Common myeloid progenitor, CD34-positive (primary cell): ENCODE results near the gene SH3TC2.
A peak's percentile ranks its signal among the peaks of the same experiment; 100 is the strongest.

Experiments used
- CTCF ChIA-PET: fragments of 350-600 bp; sonication (Branson Sonifier 250); formaldehyde crosslinking; loops from one replicate; lab custom pipeline; 2021; ENCODE audit warnings: antibody characterized with exemption; lab: Charles Lee
- POLR2A ChIA-PET: fragments of 350-600 bp; sonication (Branson Sonifier 250); formaldehyde crosslinking; loops from one replicate; lab custom pipeline; 2021; ENCODE audit warnings: antibody characterized with exemption; lab: Charles Lee
- DNase-seq, 3 donors: peaks; one replicate each; pipeline versions ENCODE4 v3.0.0 to v3.0.0-alpha.2; 2013
- H3K27ac ChIP-seq, 2 experiments: 1 replicate in 1 of 2; 2 replicates in 1 of 2; pipeline ENCODE4 v1.7.0; 2013; ENCODE audit warnings: inconsistent platforms in 2 of 2, low read length in 2 of 2, mild to moderate bottlenecking in 2 of 2, low read depth in 1 of 2, moderate library complexity in 1 of 2; ENCODE audit not compliant: severe bottlenecking in 2 of 2, insufficient read depth in 1 of 2, poor library complexity in 1 of 2
- H3K27me3 ChIP-seq, 5 experiments: replicated peaks in 2 of 5; 1 replicate in 3 of 5; 2 replicates in 2 of 5; pipeline versions ENCODE4 v1.6.1 to v1.7.0; 2013; ENCODE audit warnings: low read length in 4 of 5, mild to moderate bottlenecking in 2 of 5, moderate library complexity in 2 of 5, inconsistent platforms in 1 of 5; ENCODE audit not compliant: insufficient read depth in 5 of 5, control insufficient read depth in 4 of 5
- H3K36me3 ChIP-seq, 4 experiments: 1 replicate in 2 of 4; 2 replicates in 2 of 4; pipeline versions ENCODE4 v1.6.1 to v1.7.0; 2013; ENCODE audit warnings: low read length in 3 of 4, control low read depth in 1 of 4, mild to moderate bottlenecking in 1 of 4; ENCODE audit not compliant: control insufficient read depth in 4 of 4, insufficient read depth in 4 of 4
- H3K4me1 ChIP-seq, 4 experiments: 1 replicate in 3 of 4; 2 replicates in 1 of 4; pipeline versions ENCODE4 v1.6.1 to v1.7.1; 2013; ENCODE audit warnings: low read length in 3 of 4, mild to moderate bottlenecking in 3 of 4, control low read depth in 1 of 4, inconsistent platforms in 1 of 4, moderate library complexity in 1 of 4; ENCODE audit not compliant: control insufficient read depth in 4 of 4, insufficient read depth in 4 of 4; ENCODE audit errors: control extremely low read depth in 1 of 4
- H3K4me3 ChIP-seq, 7 experiments: 1 replicate in 4 of 7; 2 replicates in 3 of 7; pipeline versions ENCODE4 v1.5.1 to v1.7.0; 2013; ENCODE audit warnings: mild to moderate bottlenecking in 7 of 7, low read length in 6 of 7, moderate library complexity in 6 of 7, inconsistent platforms in 2 of 7, low read depth in 2 of 7, control low read depth in 1 of 7; ENCODE audit not compliant: insufficient read depth in 4 of 7, control insufficient read depth in 1 of 7; ENCODE audit errors: extremely low read depth in 1 of 7
- H3K9me3 ChIP-seq, 5 experiments: 1 replicate in 4 of 5; 2 replicates in 1 of 5; pipeline versions ENCODE4 v1.6.1 to v1.7.1; 2013; ENCODE audit warnings: low read length in 4 of 5, mild to moderate bottlenecking in 2 of 5, inconsistent platforms in 1 of 5, low read depth in 1 of 5, moderate library complexity in 1 of 5; ENCODE audit not compliant: control insufficient read depth in 4 of 5, insufficient read depth in 2 of 5; ENCODE audit errors: control extremely low read depth in 1 of 5
- WGBS: methylation state at CpG from one replicate; pipeline ENCODE4 v1.1.5; 2013; ENCODE audit not compliant: insufficient coverage; 5-methylcytosine and 5-hydroxymethylcytosine counted together

The SH3TC2 gene

DNA sequence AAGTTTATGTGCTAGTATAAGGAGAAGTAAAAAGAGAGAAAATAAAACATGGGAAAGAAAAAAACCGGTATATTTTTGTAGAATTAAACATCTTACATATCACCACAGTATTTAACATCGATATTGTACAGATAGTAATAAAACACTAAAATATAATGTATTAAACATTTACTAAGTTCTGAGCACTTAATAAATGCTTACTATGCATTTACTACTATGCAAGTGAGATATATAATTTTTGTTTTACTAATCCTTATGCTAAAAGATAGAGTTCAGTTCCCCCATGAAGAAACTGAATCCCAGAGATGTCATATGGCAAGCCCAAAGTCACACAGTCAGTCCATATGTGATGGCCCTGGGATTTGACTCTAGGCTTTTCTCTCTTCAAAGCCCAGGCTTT, 51.1 kb downstream of the SH3TC2 start:
- no peak overlapping the region for H3K27ac ChIP-seq
- CTCF ChIA-PET, result interaction anchor here (1.0 to 1.4 kb wide), 7 partner anchors 9 to 281 kb away, joined by 3 to 6 read pairs (median 4); no protein-coding TSS in a partner anchor

DNA sequence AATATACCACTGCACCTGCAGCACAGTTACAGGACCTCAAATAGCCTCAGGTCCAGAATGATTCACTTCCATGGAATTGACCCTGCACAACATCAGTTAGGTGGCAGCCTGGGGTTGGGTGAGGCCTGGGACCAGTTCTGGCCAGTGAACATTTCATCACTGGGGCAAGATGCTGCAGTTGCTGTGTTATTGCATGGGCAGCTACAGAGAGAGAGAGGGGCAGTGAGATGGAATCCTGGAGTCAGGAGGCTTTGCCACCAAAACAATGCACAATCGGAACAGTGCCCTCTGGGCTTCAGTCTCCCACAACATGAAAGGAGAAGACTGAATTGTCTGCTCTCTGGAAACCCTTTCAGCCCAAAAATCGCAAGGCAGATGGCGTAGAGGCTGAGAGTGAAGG, 51.8 kb downstream of the SH3TC2 start:
- ChIA-PET CTCF (interaction anchor here (1.0 to 3.2 kb wide), 6 partner anchors 9 to 280 kb away, joined by 3 to 12 read pairs (median 4); no protein-coding TSS in a partner anchor), POLR2A (interaction anchor here (0.6 kb wide), 1 partner anchor 381 kb away, joined by 4 read pairs; no protein-coding TSS in a partner anchor)
- Histone ChIP-seq H3K4me3 (no peak overlapping the region), H3K36me3 (no peaks in the 10 kb centered on the region), H3K9me3 (no peaks in the 10 kb centered on the region), H3K27me3 (no peaks in the 10 kb centered on the region), H3K27ac (no peak overlapping the region), H3K4me1 (peaks cover 0 to 3% (median 0%) of the 10 kb centered on the region in 4 experiments)
- DNase-seq, result no peak
- 100% methylated on average over 3 of the region's 3 CpGs for WGBS

More for the DNA sequence above, 51.1 kb downstream of the SH3TC2 start:
- no peaks in the 10 kb centered on the region for H3K9me3 ChIP-seq
- POLR2A ChIA-PET, result no interaction called here
- H3K36me3 ChIP-seq, result no peaks in the 10 kb centered on the region
- WGBS, result no CpG with 5 or more reads among the region's 2 CpGs
- H3K27me3 ChIP-seq, result no peaks in the 10 kb centered on the region
- H3K4me1 ChIP-seq, result peaks cover 0 to 3% (median 0%) of the 10 kb centered on the region in 4 experiments
- H3K4me3 ChIP-seq, result no peak overlapping the region
- no peak for DNase-seq

DNA sequence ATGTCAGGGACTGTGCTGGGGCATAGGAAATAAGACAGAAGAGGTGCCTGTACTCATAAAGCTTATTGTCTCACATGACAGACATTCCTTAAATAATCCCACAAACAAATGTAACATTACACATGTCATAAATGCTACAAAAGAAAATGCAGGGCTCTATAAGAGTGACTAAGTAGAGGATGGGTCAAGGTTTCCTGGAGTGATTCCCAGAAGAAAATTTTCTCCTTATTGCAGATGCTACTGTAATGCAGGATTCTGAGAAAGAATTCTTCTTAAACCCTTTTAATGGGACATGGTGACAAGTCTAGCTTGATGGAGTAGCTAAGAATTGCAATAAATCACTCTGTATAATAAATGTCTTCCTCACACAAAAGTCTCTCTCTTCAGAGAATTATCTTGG, 55.7 kb downstream of the SH3TC2 start:
- ChIA-PET POLR2A (no interaction called here), CTCF (interaction anchor here (0.9 to 2.5 kb wide), 11 partner anchors 9 to 277 kb away, joined by 3 to 8 read pairs (median 3); no protein-coding TSS in a partner anchor)
- Histone ChIP-seq H3K27ac (no peak overlapping the region), H3K27me3 (no peaks in the 10 kb centered on the region), H3K4me3 (no peak overlapping the region), H3K36me3 (no peaks in the 10 kb centered on the region), H3K9me3 (no peaks in the 10 kb centered on the region), H3K4me1 (no peaks in the 10 kb centered on the region)
- DNase-seq, result no peak

DNA sequence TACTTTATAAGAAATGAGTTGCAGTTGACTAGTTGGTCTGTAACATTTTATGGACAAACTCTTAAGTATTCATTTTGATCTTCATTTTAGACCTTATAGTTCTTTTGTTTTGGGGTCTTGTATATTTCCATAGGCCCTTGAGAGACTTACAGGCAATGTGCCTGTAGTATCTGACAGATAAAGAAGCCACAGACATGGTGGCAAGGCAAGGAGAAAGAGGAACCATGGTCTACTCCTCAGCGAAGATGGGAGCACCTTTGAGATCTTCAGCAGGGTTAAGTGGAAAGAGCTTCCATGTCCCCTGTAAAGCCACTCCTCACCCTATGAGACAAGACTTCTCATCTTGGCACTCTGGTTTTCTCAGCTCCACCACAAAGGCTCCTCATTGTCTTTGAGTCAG, 56.4 kb downstream of the SH3TC2 start:
- no peaks in the 10 kb centered on the region for H3K4me1 ChIP-seq
- WGBS, result no CpG with 5 or more reads among the region's 1 CpG
- no peak overlapping the region for H3K4me3 ChIP-seq
- POLR2A ChIA-PET, result no interaction called here
- H3K27me3 ChIP-seq, result no peaks in the 10 kb centered on the region
- H3K9me3 ChIP-seq, result no peaks in the 10 kb centered on the region
- DNase-seq, result peak in 2 of 3 donors; percentile 31 to 55
- no peaks in the 10 kb centered on the region for H3K36me3 ChIP-seq
- H3K27ac ChIP-seq, result no peak overlapping the region
- CTCF ChIA-PET, result interaction anchor here (0.7 to 2.5 kb wide), 9 partner anchors 10 to 276 kb away, joined by 3 to 13 read pairs (median 3); no protein-coding TSS in a partner anchor

DNA sequence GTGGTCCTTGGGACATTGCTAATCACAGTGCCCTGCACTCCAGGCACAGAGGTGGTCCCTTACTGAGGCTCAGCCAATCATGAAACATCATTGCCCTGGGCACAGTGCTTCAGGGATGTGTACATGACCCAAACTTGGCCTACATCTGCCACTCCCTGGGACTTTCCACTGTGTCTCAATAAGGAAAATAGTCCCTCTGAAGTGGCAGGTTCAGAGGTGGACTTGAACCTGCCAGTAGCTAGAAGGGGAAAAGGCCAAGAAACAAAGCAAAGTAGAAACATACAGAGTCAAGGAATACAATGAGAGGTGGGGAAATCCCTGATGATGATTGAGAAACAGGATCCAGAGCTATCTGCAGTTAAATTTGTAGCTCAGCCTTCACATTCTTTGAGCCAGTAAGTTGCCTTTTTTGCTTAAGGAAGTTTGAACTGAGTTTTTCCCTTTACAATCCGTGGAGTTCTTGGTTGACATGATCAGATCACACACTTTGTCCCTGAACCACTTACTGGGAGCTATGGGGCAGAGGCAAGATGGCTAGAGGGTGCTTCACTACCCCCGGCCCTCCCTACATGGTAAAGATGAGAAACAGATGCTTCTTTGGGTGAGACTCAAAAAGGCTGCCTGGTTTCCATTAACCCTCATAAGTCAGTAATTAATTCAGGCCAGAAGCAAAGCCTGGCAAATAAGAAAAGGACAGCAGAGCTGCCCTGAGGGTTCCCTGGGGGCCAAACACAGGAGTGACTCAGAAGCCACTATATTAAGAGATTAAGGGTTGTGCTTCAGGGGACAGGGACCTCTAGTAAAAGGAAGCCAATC, 57.6 kb downstream of the SH3TC2 start:
- WGBS, result 71% methylated on average over 1 of the region's 2 CpGs
- H3K27ac ChIP-seq, result no peak overlapping the region

DNA sequence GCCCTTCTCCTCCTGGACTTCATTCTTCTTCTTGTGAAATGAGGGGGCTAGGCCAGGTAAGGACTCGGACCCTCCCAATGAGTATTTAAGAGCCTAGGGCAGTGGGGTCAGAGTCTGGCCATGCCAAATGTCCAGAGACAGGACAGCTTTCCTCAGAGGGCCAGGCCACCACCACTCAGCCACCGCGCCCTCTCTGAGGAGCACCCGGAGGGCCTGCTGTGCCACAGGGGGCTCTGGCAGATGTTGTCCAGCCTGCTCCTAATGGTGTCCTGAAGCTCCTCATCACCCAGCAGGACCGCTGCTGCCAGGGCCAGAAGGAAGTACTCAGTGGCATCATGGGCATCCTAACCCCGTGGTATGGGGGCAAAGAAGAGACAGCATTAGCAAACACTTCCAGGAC, 58.3 kb downstream of the SH3TC2 start:
- no peaks in the 10 kb centered on the region for H3K4me1 ChIP-seq
- no peaks in the 10 kb centered on the region for H3K27me3 ChIP-seq
- POLR2A ChIA-PET, result no interaction called here
- 92% methylated on average over 6 of the region's 6 CpGs for WGBS
- no peaks in the 10 kb centered on the region for H3K36me3 ChIP-seq
- CTCF ChIA-PET, result interaction anchor here (0.9 to 4.8 kb wide), 6 partner anchors 8 to 264 kb away, joined by 3 to 29 read pairs (median 6); no protein-coding TSS in a partner anchor
- DNase-seq, result no peak
- H3K27ac ChIP-seq, result no peak overlapping the region
- H3K4me3 ChIP-seq, result no peak overlapping the region
- H3K9me3 ChIP-seq, result no peaks in the 10 kb centered on the region

More for the DNA sequence above, 57.6 kb downstream of the SH3TC2 start:
- H3K36me3 ChIP-seq, result no peaks in the 10 kb centered on the region
- no peaks in the 10 kb centered on the region for H3K9me3 ChIP-seq
- CTCF ChIA-PET, result interaction anchor here (0.9 to 2.5 kb wide), 5 partner anchors 9 to 110 kb away, joined by 3 to 13 read pairs (median 3); no protein-coding TSS in a partner anchor
- H3K4me3 ChIP-seq, result no peak overlapping the region
- H3K27me3 ChIP-seq, result no peaks in the 10 kb centered on the region
- DNase-seq, result no peak
- H3K4me1 ChIP-seq, result no peaks in the 10 kb centered on the region
- POLR2A ChIA-PET, result no interaction called here
